H9 (cell line): ENCODE measurements around the gene TMEM51. TPM values are rescaled to one million over a fixed set of nuclear protein-coding genes. Genes with fewer than 3 reads are reported as not detected.

Experiments used
- DNase-seq: peaks from one replicate; pipeline ENCODE4 v3.0.0-alpha.2; 2017
- H2AFZ ChIP-seq: one replicate; pipeline ENCODE4 v1.6.1; 2013; ENCODE audit warnings: mild to moderate bottlenecking, low read length, control low read depth, moderate library complexity
- H2AK5ac ChIP-seq: 2 replicates; pipeline ENCODE4 v1.6.1; 2013; ENCODE audit warnings: low read length, control low read depth, mixed read lengths; ENCODE audit not compliant: insufficient read length
- H2BK120ac ChIP-seq: one replicate; pipeline ENCODE4 v1.6.1; 2013; ENCODE audit warnings: low read depth, mild to moderate bottlenecking, low read length, control low read depth, inconsistent platforms; ENCODE audit not compliant: poor library complexity, severe bottlenecking
- H2BK12ac ChIP-seq: 2 replicates; pipeline ENCODE4 v1.6.1; 2013; ENCODE audit warnings: low read length, control low read depth, mixed read lengths, low read depth; ENCODE audit not compliant: insufficient read length
- H2BK15ac ChIP-seq: 2 replicates; pipeline ENCODE4 v1.6.1; 2013; ENCODE audit warnings: low read depth, low read length, control low read depth
- H2BK20ac ChIP-seq: one replicate; pipeline ENCODE4 v1.6.1; 2013; ENCODE audit warnings: low read depth, mild to moderate bottlenecking, low read length, control low read depth, inconsistent platforms; ENCODE audit not compliant: poor library complexity, severe bottlenecking
- H2BK5ac ChIP-seq: 2 replicates; pipeline ENCODE4 v1.6.1; 2013; ENCODE audit warnings: low read length, control low read depth, mixed read lengths; ENCODE audit not compliant: insufficient read length
- H3K14ac ChIP-seq: 2 replicates; pipeline ENCODE4 v1.6.1; 2013; ENCODE audit warnings: low read length, control low read depth; ENCODE audit not compliant: insufficient read depth
- H3K18ac ChIP-seq: 2 replicates; pipeline ENCODE4 v1.6.1; 2013; ENCODE audit warnings: low read depth, mild to moderate bottlenecking, mixed read lengths, low read length, control low read depth; ENCODE audit not compliant: insufficient read length
- H3K23ac ChIP-seq: 2 replicates; pipeline ENCODE4 v1.6.1; 2013; ENCODE audit warnings: low read length, control low read depth, mixed read lengths, low read depth; ENCODE audit not compliant: insufficient read length
- H3K23me2 ChIP-seq: 2 replicates; pipeline ENCODE4 v1.6.1; 2013; ENCODE audit warnings: low read depth, mild to moderate bottlenecking, mixed read lengths, low read length, control low read depth; ENCODE audit not compliant: insufficient read length, poor library complexity, severe bottlenecking
- H3K27ac ChIP-seq: 2 replicates; pipeline ENCODE4 v1.5.1; 2013; ENCODE audit warnings: low read length, control low read depth, mixed read lengths, low read depth; ENCODE audit not compliant: insufficient read length
- H3K27me3 ChIP-seq: 2 replicates; pipeline ENCODE4 v1.6.1; 2013; ENCODE audit warnings: low read length, control low read depth, inconsistent platforms; ENCODE audit not compliant: insufficient read depth
- H3K4ac ChIP-seq: 2 replicates; pipeline ENCODE4 v1.6.1; 2013; ENCODE audit warnings: low read depth, mild to moderate bottlenecking, control low read depth, inconsistent platforms, low read length, moderate library complexity
- H3K4me1 ChIP-seq: 2 replicates; pipeline ENCODE4 v1.6.1; 2013; ENCODE audit warnings: low read length, control low read depth, inconsistent platforms; ENCODE audit not compliant: insufficient read depth
- H3K4me2 ChIP-seq: 2 replicates; pipeline ENCODE4 v1.6.1; 2013; ENCODE audit warnings: low read length, control low read depth, mixed read lengths; ENCODE audit not compliant: insufficient read length, insufficient read depth
- H3K56ac ChIP-seq: 2 replicates; pipeline ENCODE4 v1.6.1; 2013; ENCODE audit warnings: low read depth, mild to moderate bottlenecking, mixed read lengths, low read length, control low read depth; ENCODE audit not compliant: insufficient read length
- H3K79me1 ChIP-seq: 2 replicates; pipeline ENCODE4 v1.6.1; 2013; ENCODE audit warnings: low read depth, mild to moderate bottlenecking, moderate library complexity, low read length, control low read depth, inconsistent platforms; ENCODE audit not compliant: insufficient read depth, poor library complexity, severe bottlenecking
- H3K79me2 ChIP-seq: 2 replicates; pipeline ENCODE4 v1.6.1; 2013; ENCODE audit warnings: low read length, control low read depth, inconsistent platforms; ENCODE audit not compliant: insufficient read depth
- H3K9ac ChIP-seq: 2 replicates; pipeline ENCODE4 v1.6.1; 2013; ENCODE audit warnings: low read length, control low read depth, mixed read lengths; ENCODE audit not compliant: insufficient read length; ENCODE audit errors: extremely low read depth
- H3K9me3 ChIP-seq: one replicate; pipeline ENCODE4 v1.6.1; 2013; ENCODE audit warnings: low read depth, low read length, inconsistent platforms; ENCODE audit not compliant: control insufficient read depth
- H3T11ph ChIP-seq: one replicate; pipeline ENCODE4 v1.6.1; 2013; ENCODE audit warnings: mild to moderate bottlenecking, low read length, control low read depth, inconsistent platforms
- H4K20me1 ChIP-seq: one replicate; pipeline ENCODE4 v1.6.1; 2013; ENCODE audit not compliant: control insufficient read depth, insufficient read length, insufficient read depth
- H4K5ac ChIP-seq: 2 replicates; pipeline ENCODE4 v1.6.1; 2013; ENCODE audit warnings: low read depth, mild to moderate bottlenecking, mixed read lengths, low read length, control low read depth; ENCODE audit not compliant: insufficient read length
- H4K8ac ChIP-seq: replicated peaks from 2 replicates; pipeline ENCODE4 v1.6.1; 2013; ENCODE audit warnings: low read length, control low read depth, mixed read lengths, low read depth; ENCODE audit not compliant: insufficient read length
- H4K91ac ChIP-seq: 2 replicates; pipeline ENCODE4 v1.6.1; 2013; ENCODE audit warnings: low read depth, mild to moderate bottlenecking, moderate library complexity, mixed read lengths, low read length, control low read depth; ENCODE audit not compliant: insufficient read length
- H3K27ac Mint-ChIP-seq, 3 experiments: 2 replicates in 2 of 3; 3 replicates in 1 of 3; pipeline ENCODE4 v1.8.0; 2020 to 2021; ENCODE audit warnings: mixed read lengths in 3 of 3, mild to moderate bottlenecking in 1 of 3, moderate library complexity in 1 of 3
- H3K27me3 Mint-ChIP-seq: 2 replicates; pipeline ENCODE4 v1.8.0; 2021; ENCODE audit warnings: low read depth, mild to moderate bottlenecking, moderate library complexity, mixed read lengths
- H3K36me3 Mint-ChIP-seq, 3 experiments: 2 replicates in 2 of 3; 3 replicates in 1 of 3; pipeline ENCODE4 v1.8.0; 2020 to 2021; ENCODE audit warnings: low read depth in 3 of 3, mixed read lengths in 3 of 3; ENCODE audit not compliant: insufficient read depth in 1 of 3
- H3K4me1 Mint-ChIP-seq, 2 experiments: 2 replicates each; pipeline ENCODE4 v1.8.0; 2020; ENCODE audit warnings: mixed read lengths in 2 of 2
- H3K4me3 Mint-ChIP-seq, 2 experiments: 2 replicates in 1 of 2; 3 replicates in 1 of 2; pipeline ENCODE4 v1.8.0; 2020 to 2021; ENCODE audit warnings: mild to moderate bottlenecking in 2 of 2, mixed read lengths in 2 of 2, moderate library complexity in 1 of 2
- H3K9me3 Mint-ChIP-seq, 2 experiments: 2 replicates in 1 of 2; 3 replicates in 1 of 2; pipeline ENCODE4 v1.8.0; 2020; ENCODE audit warnings: mild to moderate bottlenecking in 2 of 2, mixed read lengths in 2 of 2, moderate library complexity in 1 of 2
- CTCF ChIP-seq: fragments of 200-600 bp; sonication (generic); conservative IDR thresholded peaks from 3 replicates; pipeline ENCODE4 v1.8.0; 2021; ENCODE audit warnings: antibody characterized with exemption, mild to moderate bottlenecking
- WGBS: extraction: QIAGEN DNeasy Blood & Tissue Kit; methylation state at CpG from one replicate; pipeline ENCODE4 v1.1.7; 2013; ENCODE audit warnings: missing lambda C conversion rate, low lambda C conversion rate, mixed read lengths; ENCODE audit not compliant: insufficient read length; ENCODE audit errors: extremely low coverage; 5-methylcytosine and 5-hydroxymethylcytosine counted together
- total RNA-seq: library from RNA; stranded (reverse); gene quantifications from 2 replicates; pipeline ENCODE4 v1.2.1, GENCODE V29; 2021

TMEM51 gene
- total RNA-seq, 1 experiment from 2014 or later, result 4.6 TPM

GRCh38 chr1:15242766-15243165 is 89.2 kb downstream of the TMEM51 start:
- H3T11ph ChIP-seq, result no peak overlapping the region
- H2BK15ac ChIP-seq, result no peak overlapping the region
- no peak overlapping the region for H3K4me2 ChIP-seq
- H4K5ac ChIP-seq, result no peak overlapping the region
- DNase-seq, result no peak
- TF ChIP-seq CTCF, result no peak
- no peaks in the 10 kb centered on the region for H3K79me2 ChIP-seq
- peaks cover 6% of the 10 kb centered on the region; the same call in 1 of the 2 replicates for H3K4me1 ChIP-seq
- no peak overlapping the region for H2AK5ac ChIP-seq
- H3K9ac ChIP-seq, result no peak overlapping the region
- H3K9me3 ChIP-seq, result no peaks in the 10 kb centered on the region
- no peak overlapping the region for H2BK20ac ChIP-seq
- Mint-ChIP-seq H3K9me3 (peaks cover 0 to 2% of the 10 kb centered on the region in 2 experiments; a peak in 1 of 5 replicates), H3K4me3 (no peak overlapping the region), H3K4me1 (peaks cover 34 to 35% of the 10 kb centered on the region in 2 experiments), H3K27ac (no peak overlapping the region), H3K27me3 (peaks cover 9% of the 10 kb centered on the region), H3K36me3 (no peaks in the 10 kb centered on the region)
- no peak overlapping the region for H2AFZ ChIP-seq
- H3K27ac ChIP-seq, result no peak overlapping the region
- no peak overlapping the region for H4K8ac ChIP-seq
- no peak overlapping the region for H4K91ac ChIP-seq
- H2BK12ac ChIP-seq, result no peak overlapping the region
- H3K56ac ChIP-seq, result no peak overlapping the region
- no peak overlapping the region for H3K4ac ChIP-seq
- no peaks in the 10 kb centered on the region for H3K23me2 ChIP-seq
- no peak overlapping the region for H2BK5ac ChIP-seq
- no peaks in the 10 kb centered on the region for H4K20me1 ChIP-seq
- H2BK120ac ChIP-seq, result no peak overlapping the region
- no CpG with 5 or more reads among the region's 7 CpGs for WGBS
- no peak overlapping the region for H3K18ac ChIP-seq
- H3K23ac ChIP-seq, result no peak overlapping the region
- H3K27me3 ChIP-seq, result no peaks in the 10 kb centered on the region
- H3K14ac ChIP-seq, result no peak overlapping the region
- no peaks in the 10 kb centered on the region for H3K79me1 ChIP-seq
